ENCODE results near the gene TTC1.
A peak's percentile ranks its signal among the peaks of the same experiment; 100 is the strongest.

Gene TTC1

DNA sequence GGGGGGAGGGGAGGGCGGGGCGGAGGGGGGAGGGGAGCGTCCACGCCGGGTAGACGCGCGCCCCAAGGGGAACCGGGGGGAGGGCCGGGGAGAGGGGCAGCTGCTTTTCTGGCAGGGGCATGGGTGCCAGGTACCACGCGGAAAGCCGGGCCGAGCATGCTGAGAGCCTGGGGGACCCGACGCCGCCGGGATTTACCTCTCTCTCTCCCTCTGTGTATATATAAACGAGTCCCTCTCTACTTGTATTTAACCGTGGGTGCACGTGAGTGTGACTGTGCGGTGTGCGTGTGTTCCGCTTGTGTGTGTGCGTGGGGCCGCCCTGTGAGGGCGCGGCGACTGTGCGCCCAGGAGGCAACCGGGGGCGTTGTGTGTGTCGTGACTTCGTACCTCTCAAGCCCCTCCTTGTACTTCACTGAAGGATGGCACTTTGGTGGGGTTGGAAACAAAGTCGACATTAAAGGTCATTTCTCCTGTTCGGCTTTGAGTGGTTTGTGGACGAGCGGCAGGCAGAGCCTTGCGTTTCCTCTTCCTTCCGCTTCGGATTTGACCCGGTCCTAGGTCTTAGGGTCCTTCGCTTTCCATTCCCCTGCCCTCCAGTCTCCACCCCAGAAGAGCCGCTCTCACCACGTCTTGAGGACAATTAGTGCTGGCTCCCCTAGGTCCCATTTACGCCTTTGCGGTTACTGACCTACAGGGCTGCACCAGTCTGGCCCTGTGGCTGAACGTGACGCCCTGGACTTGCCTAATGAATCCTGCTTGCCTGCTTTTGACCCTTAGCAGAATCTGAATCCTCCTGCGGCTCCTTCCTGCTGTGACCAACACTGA lies 36.2 kb upstream of the TTC1 start:
- no peak overlapping the region; the same call in 1 of the 2 replicates for H3K4me3 ChIP-seq (ENCODE audit: low read length)
- no peaks in the 10 kb centered on the region for H3K36me3 ChIP-seq (ENCODE audit: control insufficient read depth, insufficient read depth, low read length)
- WGBS (ENCODE audit: insufficient coverage, insufficient read length), result no CpG with 5 or more reads among the region's 50 CpGs
- no peak for DNase-seq (ENCODE audit: low read depth, low spot score)
- H3K9me3 ChIP-seq (ENCODE audit: control insufficient read depth, insufficient read depth, low read length), result no peaks in the 10 kb centered on the region
- H3K27me3 ChIP-seq (ENCODE audit: control insufficient read depth, insufficient read depth, low read length), result peaks cover 21% of the 10 kb centered on the region
- H3K4me1 ChIP-seq (ENCODE audit: control insufficient read depth, insufficient read depth, low read length), result peaks cover 2% of the 10 kb centered on the region; the same call in 1 of the 2 replicates
- H3K27ac ChIP-seq (ENCODE audit: low read length), result no peak overlapping the region

DNA sequence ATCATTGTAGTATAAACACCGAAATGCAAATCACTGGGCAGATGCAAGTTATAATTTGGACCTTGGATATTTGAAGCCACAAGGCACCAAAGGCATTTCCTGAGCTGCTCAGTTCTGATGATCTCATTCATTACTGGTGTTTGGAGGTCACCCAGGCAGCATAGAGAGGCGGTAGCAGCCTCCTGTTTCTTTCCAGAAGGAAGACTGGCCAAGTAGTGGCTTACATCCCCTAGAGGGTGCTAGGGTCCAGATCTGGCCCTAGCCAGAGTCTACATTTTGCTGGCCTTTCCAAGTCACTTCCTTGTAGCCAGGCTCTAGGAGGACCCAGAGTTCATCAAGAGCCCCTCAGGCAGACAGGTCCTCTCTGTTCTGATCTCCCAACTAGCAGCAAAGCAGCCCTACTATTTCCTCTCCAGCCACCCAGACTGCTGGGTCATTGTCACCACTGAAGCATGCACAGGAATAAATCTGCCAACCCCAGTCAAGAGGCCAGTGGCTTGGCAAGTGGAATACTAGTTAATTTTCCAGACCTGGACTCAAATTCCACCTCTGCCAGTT lies 33.4 kb upstream of the TTC1 start:
- no peak for DNase-seq (ENCODE audit: low read depth, low spot score)
- no peak overlapping the region for H3K4me3 ChIP-seq (ENCODE audit: low read length)
- no CpG with 5 or more reads among the region's 2 CpGs for WGBS (ENCODE audit: insufficient coverage, insufficient read length)
- H3K27me3 ChIP-seq (ENCODE audit: control insufficient read depth, insufficient read depth, low read length), result peaks cover 21% of the 10 kb centered on the region
- peaks cover 2% of the 10 kb centered on the region; the same call in 1 of the 2 replicates for H3K4me1 ChIP-seq (ENCODE audit: control insufficient read depth, insufficient read depth, low read length)
- no peak overlapping the region for H3K27ac ChIP-seq (ENCODE audit: low read length)
- H3K36me3 ChIP-seq (ENCODE audit: control insufficient read depth, insufficient read depth, low read length), result no peaks in the 10 kb centered on the region
- H3K9me3 ChIP-seq (ENCODE audit: control insufficient read depth, insufficient read depth, low read length), result no peaks in the 10 kb centered on the region

DNA sequence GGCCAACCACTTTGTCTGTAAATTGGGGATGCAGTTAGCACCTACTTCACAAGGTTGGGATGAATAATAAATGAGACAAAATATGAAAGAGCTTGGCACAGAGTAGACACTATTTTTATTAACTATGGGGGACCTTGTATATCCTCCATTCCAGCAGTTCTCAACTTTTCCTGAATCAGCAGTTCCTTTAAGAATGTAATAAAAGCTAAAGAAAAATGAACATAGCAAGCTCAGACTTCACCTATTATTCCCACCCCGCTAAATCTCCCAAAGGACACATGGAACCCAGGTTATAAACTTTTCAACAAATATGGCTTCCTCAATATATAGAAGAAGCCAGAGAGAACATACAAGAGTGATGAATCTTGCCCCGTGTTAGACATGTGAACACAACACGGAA lies 32.0 kb upstream of the TTC1 start:
- no peak for DNase-seq (ENCODE audit: low read depth, low spot score)
- H3K27me3 ChIP-seq (ENCODE audit: control insufficient read depth, insufficient read depth, low read length), result peaks cover 14% of the 10 kb centered on the region; the same call in 1 of the 2 replicates
- H3K4me1 ChIP-seq (ENCODE audit: control insufficient read depth, insufficient read depth, low read length), result peaks cover 2% of the 10 kb centered on the region; the same call in 1 of the 2 replicates
- H3K27ac ChIP-seq (ENCODE audit: low read length), result no peak overlapping the region
- H3K9me3 ChIP-seq (ENCODE audit: control insufficient read depth, insufficient read depth, low read length), result no peaks in the 10 kb centered on the region
- WGBS (ENCODE audit: insufficient coverage, insufficient read length), result no CpG with 5 or more reads among the region's 3 CpGs
- no peak overlapping the region for H3K4me3 ChIP-seq (ENCODE audit: low read length)
- no peaks in the 10 kb centered on the region for H3K36me3 ChIP-seq (ENCODE audit: control insufficient read depth, insufficient read depth, low read length)

DNA sequence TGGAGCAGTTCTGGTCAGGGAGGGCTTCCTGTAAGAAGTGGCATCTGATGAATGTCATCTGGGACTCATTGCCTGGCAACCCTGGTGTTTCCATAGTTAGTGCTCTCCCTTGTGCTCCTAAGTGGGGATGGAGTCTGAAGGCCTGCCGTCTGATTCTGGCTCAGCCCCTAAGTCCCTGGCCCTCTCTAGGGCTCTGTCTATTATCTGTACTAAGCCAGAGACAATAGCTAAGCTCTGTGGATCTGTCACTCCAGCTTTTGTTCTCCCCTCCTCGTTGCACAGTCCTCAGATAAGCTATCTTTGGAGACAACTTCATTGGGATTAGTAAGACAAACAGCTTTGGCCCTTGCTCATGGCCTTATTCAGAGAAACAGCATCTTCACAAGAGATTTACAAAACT lies 30.6 kb upstream of the TTC1 start:
- Histone ChIP-seq H3K27ac (ENCODE audit: low read length) (no peak overlapping the region), H3K9me3 (ENCODE audit: control insufficient read depth, insufficient read depth, low read length) (no peaks in the 10 kb centered on the region), H3K27me3 (ENCODE audit: control insufficient read depth, insufficient read depth, low read length) (peaks cover 3% of the 10 kb centered on the region; the same call in 1 of the 2 replicates), H3K4me1 (ENCODE audit: control insufficient read depth, insufficient read depth, low read length) (no peaks in the 10 kb centered on the region), H3K36me3 (ENCODE audit: control insufficient read depth, insufficient read depth, low read length) (no peaks in the 10 kb centered on the region), H3K4me3 (ENCODE audit: low read length) (no peak overlapping the region)
- no peak for DNase-seq (ENCODE audit: low read depth, low spot score)
- WGBS (ENCODE audit: insufficient coverage, insufficient read length), result no CpG with 5 or more reads among the region's 2 CpGs

DNA sequence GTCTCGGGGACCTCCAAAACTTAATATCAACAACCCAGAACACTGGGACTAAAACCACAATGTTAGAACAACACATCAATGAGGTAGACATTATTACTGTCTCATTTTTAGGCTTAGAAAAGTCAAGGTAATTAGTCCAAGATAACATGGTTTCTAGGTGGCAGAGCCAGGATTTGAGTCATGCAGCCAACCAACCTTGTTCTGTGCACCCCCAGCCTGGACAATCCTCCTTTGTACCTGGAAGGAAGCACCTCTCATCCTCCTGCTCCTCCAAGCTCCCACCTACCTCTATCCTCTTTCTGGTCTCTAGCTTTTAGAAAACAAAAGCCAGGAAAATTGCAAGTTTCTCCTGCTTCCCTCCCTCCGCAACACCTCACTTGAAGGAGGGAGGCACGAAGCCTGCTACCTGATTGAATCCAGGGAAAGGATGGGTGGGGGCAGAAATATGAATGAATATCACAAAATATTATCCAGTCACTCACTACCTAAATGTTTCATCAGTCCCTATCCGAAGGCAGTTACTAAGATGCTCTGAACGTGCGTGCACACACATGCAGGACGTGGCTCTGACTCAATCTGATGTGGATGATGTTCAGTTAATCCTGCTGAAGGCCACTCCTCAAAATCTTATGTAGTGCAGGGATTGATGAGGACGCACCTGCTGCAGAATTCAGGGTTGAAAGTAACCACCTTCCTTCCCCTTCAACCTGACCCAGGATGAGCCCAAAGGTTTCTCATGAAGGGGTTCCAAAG lies 26.3 kb upstream of the TTC1 start:
- WGBS (ENCODE audit: insufficient coverage, insufficient read length), result no CpG with 5 or more reads among the region's 8 CpGs
- Histone ChIP-seq H3K36me3 (ENCODE audit: control insufficient read depth, insufficient read depth, low read length) (no peaks in the 10 kb centered on the region), H3K4me1 (ENCODE audit: control insufficient read depth, insufficient read depth, low read length) (no peaks in the 10 kb centered on the region; the same call in 1 of the 2 replicates), H3K27ac (ENCODE audit: low read length) (no peak overlapping the region), H3K27me3 (ENCODE audit: control insufficient read depth, insufficient read depth, low read length) (peaks cover 6% of the 10 kb centered on the region), H3K9me3 (ENCODE audit: control insufficient read depth, insufficient read depth, low read length) (no peaks in the 10 kb centered on the region), H3K4me3 (ENCODE audit: low read length) (no peak overlapping the region)
- DNase-seq (ENCODE audit: low read depth, low spot score), result no peak

DNA sequence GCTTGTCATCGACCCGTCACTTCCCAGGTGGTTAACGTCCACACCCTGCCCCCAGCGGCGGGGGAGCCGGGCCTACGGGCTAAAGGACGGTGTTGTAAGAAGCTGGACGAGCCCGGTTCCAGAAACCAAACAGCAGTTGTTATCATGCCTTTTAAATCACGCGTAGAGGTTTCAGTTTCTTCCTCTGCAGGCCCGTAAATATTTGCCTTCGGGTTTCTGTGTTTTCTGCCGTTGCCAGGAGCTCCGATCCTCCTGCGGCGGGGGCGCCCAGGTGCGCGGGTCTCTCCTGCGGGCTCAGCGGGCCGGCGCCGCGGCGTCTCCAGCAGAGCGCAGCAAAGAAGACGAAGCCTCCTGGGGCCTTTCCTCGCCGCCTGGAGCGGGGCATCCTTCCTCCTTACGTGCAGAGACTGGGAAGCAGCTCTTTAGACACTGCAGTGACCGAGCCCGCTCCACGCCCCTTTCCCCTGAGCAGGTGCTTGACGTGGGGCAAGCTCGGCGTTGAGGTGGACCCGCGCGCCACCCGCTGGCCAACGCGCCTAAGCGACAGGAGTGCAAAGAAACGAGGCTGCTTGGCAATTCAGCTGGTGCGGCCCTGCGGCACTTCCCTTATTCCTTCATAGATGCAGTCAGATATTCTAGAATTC lies 21.8 kb upstream of the TTC1 start:
- H3K4me3 ChIP-seq (ENCODE audit: low read length), result peak overlapping the region; percentile 35; the same call in 1 of the 2 replicates
- H3K4me1 ChIP-seq (ENCODE audit: control insufficient read depth, insufficient read depth, low read length), result no peaks in the 10 kb centered on the region; the same call in 1 of the 2 replicates
- no peak overlapping the region for H3K27ac ChIP-seq (ENCODE audit: low read length)
- H3K36me3 ChIP-seq (ENCODE audit: control insufficient read depth, insufficient read depth, low read length), result no peaks in the 10 kb centered on the region
- peak; percentile 45 for DNase-seq (ENCODE audit: low read depth, low spot score)
- H3K27me3 ChIP-seq (ENCODE audit: control insufficient read depth, insufficient read depth, low read length), result peaks cover 6% of the 10 kb centered on the region
- no peaks in the 10 kb centered on the region for H3K9me3 ChIP-seq (ENCODE audit: control insufficient read depth, insufficient read depth, low read length)
- no CpG with 5 or more reads among the region's 50 CpGs for WGBS (ENCODE audit: insufficient coverage, insufficient read length)

DNA sequence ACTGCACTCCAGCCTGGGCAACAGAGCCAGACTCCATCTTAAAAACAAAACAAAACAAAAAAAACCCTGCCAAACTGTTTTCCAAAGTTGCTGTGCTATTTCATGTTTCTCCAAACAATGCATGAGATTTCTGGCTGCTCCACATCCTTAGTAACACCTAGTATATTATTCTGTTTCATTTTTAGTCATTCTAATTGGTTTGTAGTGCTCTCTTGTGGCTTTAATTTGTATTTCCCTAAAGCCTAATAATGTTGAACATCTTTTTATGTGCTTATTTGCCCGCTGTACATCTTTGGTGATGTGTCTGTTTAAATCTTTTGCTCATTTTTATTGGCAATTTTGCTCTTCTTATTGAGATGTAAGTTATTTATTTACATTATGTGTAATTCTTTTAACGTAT lies 18.4 kb upstream of the TTC1 start:
- no peak for DNase-seq (ENCODE audit: low read depth, low spot score)
- WGBS (ENCODE audit: insufficient coverage, insufficient read length), result no CpG with 5 or more reads among the region's 2 CpGs

DNA sequence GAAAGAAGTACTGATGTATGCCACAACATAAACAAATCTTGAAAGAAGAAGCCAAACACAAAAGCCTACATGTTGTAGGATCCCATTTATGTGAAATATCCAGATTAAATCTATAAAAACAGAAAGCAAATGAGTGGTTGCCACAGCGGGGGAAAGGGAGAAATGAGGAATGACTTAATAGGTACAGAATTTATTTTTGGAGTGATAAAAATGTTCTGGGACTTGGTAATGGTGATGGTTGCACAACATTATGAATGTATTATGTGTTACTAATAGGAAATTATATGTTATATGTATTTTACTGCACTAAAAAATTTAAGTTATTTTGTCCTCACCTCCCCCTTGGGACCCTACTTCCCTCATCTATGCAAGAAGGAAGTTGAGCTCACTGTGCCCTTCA lies 16.4 kb upstream of the TTC1 start:
- no peak overlapping the region for H3K27ac ChIP-seq (ENCODE audit: low read length)
- H3K4me3 ChIP-seq (ENCODE audit: low read length), result no peak overlapping the region
- no peaks in the 10 kb centered on the region for H3K4me1 ChIP-seq (ENCODE audit: control insufficient read depth, insufficient read depth, low read length)

More for the DNA sequence above, 18.4 kb upstream of the TTC1 start:
- Histone ChIP-seq H3K9me3 (ENCODE audit: control insufficient read depth, insufficient read depth, low read length) (no peaks in the 10 kb centered on the region), H3K36me3 (ENCODE audit: control insufficient read depth, insufficient read depth, low read length) (no peaks in the 10 kb centered on the region), H3K4me3 (ENCODE audit: low read length) (no peak overlapping the region), H3K27me3 (ENCODE audit: control insufficient read depth, insufficient read depth, low read length) (peaks cover 6% of the 10 kb centered on the region), H3K27ac (ENCODE audit: low read length) (no peak overlapping the region), H3K4me1 (ENCODE audit: control insufficient read depth, insufficient read depth, low read length) (no peaks in the 10 kb centered on the region; the same call in 1 of the 2 replicates)

DNA sequence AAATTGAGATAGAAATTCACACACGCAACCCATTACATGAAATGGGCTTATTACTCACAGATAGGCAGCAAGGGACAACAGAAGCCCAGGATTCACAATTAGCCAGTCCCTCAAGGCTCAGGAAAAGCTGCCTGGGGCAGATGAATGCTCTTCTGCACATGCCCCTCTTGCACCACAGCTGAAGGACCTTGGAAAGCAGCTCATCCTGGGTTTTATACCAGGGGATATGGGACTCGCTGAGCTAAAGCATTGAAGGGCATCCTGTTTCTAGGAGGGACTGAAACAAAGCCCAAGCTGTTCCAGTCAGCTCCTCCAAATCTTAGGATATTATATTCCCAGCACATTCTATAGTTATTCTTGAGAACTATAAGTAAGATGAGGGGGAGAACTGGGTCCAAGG lies 15.7 kb upstream of the TTC1 start:
- Histone ChIP-seq H3K4me1 (ENCODE audit: control insufficient read depth, insufficient read depth, low read length) (no peaks in the 10 kb centered on the region), H3K36me3 (ENCODE audit: control insufficient read depth, insufficient read depth, low read length) (no peaks in the 10 kb centered on the region), H3K27me3 (ENCODE audit: control insufficient read depth, insufficient read depth, low read length) (no peaks in the 10 kb centered on the region), H3K9me3 (ENCODE audit: control insufficient read depth, insufficient read depth, low read length) (no peaks in the 10 kb centered on the region), H3K4me3 (ENCODE audit: low read length) (no peak overlapping the region), H3K27ac (ENCODE audit: low read length) (no peak overlapping the region)
- DNase-seq (ENCODE audit: low read depth, low spot score), result no peak
- no CpG with 5 or more reads among the region's 2 CpGs for WGBS (ENCODE audit: insufficient coverage, insufficient read length)

More for the DNA sequence above, 16.4 kb upstream of the TTC1 start:
- no peak for DNase-seq (ENCODE audit: low read depth, low spot score)
- no CpG with 5 or more reads among the region's 1 CpG for WGBS (ENCODE audit: insufficient coverage, insufficient read length)
- Histone ChIP-seq H3K27me3 (ENCODE audit: control insufficient read depth, insufficient read depth, low read length) (no peaks in the 10 kb centered on the region), H3K36me3 (ENCODE audit: control insufficient read depth, insufficient read depth, low read length) (no peaks in the 10 kb centered on the region), H3K9me3 (ENCODE audit: control insufficient read depth, insufficient read depth, low read length) (no peaks in the 10 kb centered on the region)

DNA sequence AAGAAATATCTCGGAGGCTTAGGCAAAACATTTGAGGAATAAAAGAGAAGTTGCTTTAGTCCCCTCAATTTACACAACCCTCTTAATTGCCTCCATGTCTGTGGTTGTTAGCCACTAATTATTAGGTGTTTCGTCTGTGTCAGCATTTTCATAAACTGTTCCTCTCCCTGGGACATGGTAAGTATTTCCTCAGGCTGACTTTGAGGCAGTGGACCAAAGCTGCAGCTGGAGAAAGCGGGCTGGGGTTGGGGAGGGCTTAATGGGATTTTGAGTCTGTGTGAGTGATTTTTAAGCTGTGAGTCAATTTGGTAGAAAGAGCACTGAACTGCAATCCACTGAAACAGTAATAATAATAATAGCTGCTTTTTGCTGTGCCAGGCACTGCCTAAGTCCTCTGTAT lies 13.0 kb upstream of the TTC1 start:
- H3K27me3 ChIP-seq (ENCODE audit: control insufficient read depth, insufficient read depth, low read length), result no peaks in the 10 kb centered on the region
- DNase-seq (ENCODE audit: low read depth, low spot score), result no peak
- H3K27ac ChIP-seq (ENCODE audit: low read length), result no peak overlapping the region
- no peaks in the 10 kb centered on the region for H3K4me1 ChIP-seq (ENCODE audit: control insufficient read depth, insufficient read depth, low read length)
- H3K36me3 ChIP-seq (ENCODE audit: control insufficient read depth, insufficient read depth, low read length), result no peaks in the 10 kb centered on the region
- no CpG with 5 or more reads among the region's 3 CpGs for WGBS (ENCODE audit: insufficient coverage, insufficient read length)
- no peak overlapping the region for H3K4me3 ChIP-seq (ENCODE audit: low read length)
- H3K9me3 ChIP-seq (ENCODE audit: control insufficient read depth, insufficient read depth, low read length), result no peaks in the 10 kb centered on the region

All from iPS DF 6.9 (cell line).